ENCODE data around the gene FRA10AC1. TPM values are rescaled to one million over a fixed set of nuclear protein-coding genes. Genes with fewer than 3 reads are reported as not detected.

Gene FRA10AC1
- total RNA-seq, 1 experiment from 2014 or later, result 12.4 TPM

GRCh38 chr10:93712593-93712992 is 10.2 kb upstream of the FRA10AC1 start:
- H2BK15ac ChIP-seq (ENCODE audit: low read depth, low read length), result no peak overlapping the region
- no peaks in the 10 kb centered on the region for H3K4me1 ChIP-seq (ENCODE audit: insufficient read depth, low read length)
- no peak overlapping the region for H3K4ac ChIP-seq (ENCODE audit: low read depth, low read length)
- no peak overlapping the region for H3K9ac ChIP-seq (ENCODE audit: extremely low read depth, insufficient read length, low read length)
- H3K14ac ChIP-seq (ENCODE audit: insufficient read depth, low read length), result no peak overlapping the region
- H3K56ac ChIP-seq (ENCODE audit: insufficient read length, low read depth, low read length), result no peak overlapping the region
- no peak overlapping the region for H2BK12ac ChIP-seq (ENCODE audit: insufficient read length, low read depth, low read length)
- H3K36me3 Mint-ChIP-seq (ENCODE audit: insufficient read depth in 1 of 3, low read depth in 3 of 3), result no peaks in the 10 kb centered on the region
- no peaks in the 10 kb centered on the region for H3K79me1 ChIP-seq (ENCODE audit: insufficient read depth, low read depth, low read length, poor library complexity, severe bottlenecking)
- no peaks in the 10 kb centered on the region for H3K9me3 ChIP-seq (ENCODE audit: control insufficient read depth, low read depth, low read length)
- no peak overlapping the region for H2AK5ac ChIP-seq (ENCODE audit: insufficient read length, low read length)
- no peak for TF ChIP-seq CTCF (conservative IDR thresholded peaks at IDR 0.05)
- no CpG with 5 or more reads among the region's 2 CpGs for WGBS (ENCODE audit: extremely low coverage, insufficient read length, low lambda C conversion rate)
- no peaks in the 10 kb centered on the region for H3K27me3 Mint-ChIP-seq (ENCODE audit: low read depth)
- no peaks in the 10 kb centered on the region for H3K27me3 ChIP-seq (ENCODE audit: insufficient read depth, low read length)
- no peak for DNase-seq
- no peak overlapping the region for H3T11ph ChIP-seq (ENCODE audit: low read length)
- no peak overlapping the region for H3K18ac ChIP-seq (ENCODE audit: insufficient read length, low read depth, low read length)
- no peak overlapping the region for H4K91ac ChIP-seq (ENCODE audit: insufficient read length, low read depth, low read length)
- H4K20me1 ChIP-seq (ENCODE audit: control insufficient read depth, insufficient read depth, insufficient read length), result no peaks in the 10 kb centered on the region
- no peak overlapping the region for H3K23ac ChIP-seq (ENCODE audit: insufficient read length, low read depth, low read length)
- H3K4me1 Mint-ChIP-seq, result peaks cover 3 to 5% of the 10 kb centered on the region in 2 experiments; a peak in 2 of 4 replicates
- H2BK120ac ChIP-seq (ENCODE audit: low read depth, low read length, poor library complexity, severe bottlenecking), result no peak overlapping the region
- H4K8ac ChIP-seq (replicated peaks; ENCODE audit: insufficient read length, low read depth, low read length), result no peak overlapping the region
- no peak overlapping the region for H4K5ac ChIP-seq (ENCODE audit: insufficient read length, low read depth, low read length)
- H3K4me3 Mint-ChIP-seq, result no peak overlapping the region
- H3K9me3 Mint-ChIP-seq, result no peaks in the 10 kb centered on the region; a peak in 1 of 5 replicates
- no peak overlapping the region for H3K4me2 ChIP-seq (ENCODE audit: insufficient read depth, insufficient read length, low read length)
- H2BK20ac ChIP-seq (ENCODE audit: low read depth, low read length, poor library complexity, severe bottlenecking), result no peak overlapping the region
- H3K27ac Mint-ChIP-seq, result no peak overlapping the region
- no peak overlapping the region for H2AFZ ChIP-seq (ENCODE audit: low read length)
- no peaks in the 10 kb centered on the region for H3K79me2 ChIP-seq (ENCODE audit: insufficient read depth, low read length)
- no peaks in the 10 kb centered on the region for H3K23me2 ChIP-seq (ENCODE audit: insufficient read length, low read depth, low read length, poor library complexity, severe bottlenecking)
- H2BK5ac ChIP-seq (ENCODE audit: insufficient read length, low read length), result no peak overlapping the region
- no peak overlapping the region for H3K27ac ChIP-seq (ENCODE audit: insufficient read length, low read depth, low read length)
